Astrocyte (in vitro differentiated cells and primary cell): ENCODE results near the gene HBP1. TPM values are rescaled to one million over a fixed set of nuclear protein-coding genes. Genes with fewer than 3 reads are reported as not detected.

Experiments
- DNase-seq: peaks from one replicate; pipeline ENCODE4 v3.0.0-alpha.2; 2010; ENCODE audit warnings: low read depth
- FAIRE-seq: peaks from 2 replicates; lab custom pipeline; 2011; peaks lifted over from hg19 to GRCh38; lab: Jason Lieb, UNC
- H2AFZ ChIP-seq: 2 replicates; pipeline ENCODE4 v1.6.0; 2012; ENCODE audit warnings: low read depth, low read length, inconsistent platforms
- H3K27ac ChIP-seq: 2 replicates; pipeline ENCODE4 v1.5.1; 2011; ENCODE audit warnings: low read depth, low read length, inconsistent platforms
- H3K27me3 ChIP-seq: 2 replicates; pipeline ENCODE4 v1.6.0; 2011; ENCODE audit warnings: low read length, inconsistent platforms; ENCODE audit not compliant: insufficient read depth
- H3K36me3 ChIP-seq: 2 replicates; pipeline ENCODE4 v1.5.1; 2011; ENCODE audit warnings: low read length, inconsistent platforms; ENCODE audit not compliant: insufficient read depth
- H3K4me1 ChIP-seq: 2 replicates; pipeline ENCODE4 v1.5.1; 2011; ENCODE audit warnings: low read length, inconsistent platforms; ENCODE audit not compliant: insufficient read depth
- H3K4me2 ChIP-seq: 2 replicates; pipeline ENCODE4 v1.6.0; 2012; ENCODE audit warnings: low read length, inconsistent platforms
- H3K4me3 ChIP-seq: 2 replicates; pipeline ENCODE4 v1.5.1; 2011; ENCODE audit warnings: low read depth, mild to moderate bottlenecking, low read length, inconsistent platforms; ENCODE audit not compliant: insufficient read depth
- H3K79me2 ChIP-seq: 2 replicates; pipeline ENCODE4 v1.6.0; 2012; ENCODE audit warnings: mild to moderate bottlenecking, low read length, inconsistent platforms; ENCODE audit not compliant: insufficient read depth
- H3K9ac ChIP-seq: 2 replicates; pipeline ENCODE4 v1.6.0; 2012; ENCODE audit warnings: mild to moderate bottlenecking, low read length, inconsistent platforms
- H3K9me3 ChIP-seq: 2 replicates; pipeline ENCODE4 v1.5.1; 2012; ENCODE audit warnings: low read depth, mild to moderate bottlenecking, low read length, inconsistent platforms; ENCODE audit not compliant: insufficient read depth
- H4K20me1 ChIP-seq: 2 replicates; pipeline ENCODE4 v1.6.0; 2012; ENCODE audit warnings: low read length, inconsistent platforms; ENCODE audit not compliant: insufficient read depth
- H3K27ac Mint-ChIP-seq: one replicate; pipeline ENCODE4 v1.8.0; 2021; ENCODE audit warnings: mild to moderate bottlenecking, mixed read lengths; ENCODE audit not compliant: unreplicated experiment
- H3K27me3 Mint-ChIP-seq: one replicate; pipeline ENCODE4 v1.8.0; 2021; ENCODE audit warnings: low read depth, mixed read lengths; ENCODE audit not compliant: unreplicated experiment
- H3K36me3 Mint-ChIP-seq: one replicate; pipeline ENCODE4 v1.8.0; 2021; ENCODE audit warnings: low read depth, mixed read lengths; ENCODE audit not compliant: unreplicated experiment
- H3K4me1 Mint-ChIP-seq: one replicate; pipeline ENCODE4 v1.8.0; 2021; ENCODE audit warnings: low read depth, mixed read lengths; ENCODE audit not compliant: unreplicated experiment
- H3K4me3 Mint-ChIP-seq: one replicate; pipeline ENCODE4 v1.8.0; 2021; ENCODE audit warnings: mild to moderate bottlenecking, moderate library complexity, mixed read lengths; ENCODE audit not compliant: unreplicated experiment
- H3K9me3 Mint-ChIP-seq: one replicate; pipeline ENCODE4 v1.8.0; 2021; ENCODE audit warnings: mild to moderate bottlenecking, mixed read lengths; ENCODE audit not compliant: unreplicated experiment
- EZH2 ChIP-seq: IDR thresholded peaks from 2 replicates; pipeline ENCODE4 v1.6.1; 2012; ENCODE audit warnings: mild to moderate bottlenecking, low read length, inconsistent platforms; ENCODE audit not compliant: insufficient read depth
- total RNA-seq: library from RNA; stranded (reverse); gene quantifications from 2 replicates; pipeline ENCODE4 v1.2.1, GENCODE V29; 2021
- TF ChIP-seq, protein P1 (sequence below): IDR thresholded peaks from 2 replicates; pipeline ENCODE4 v1.5.1; 2011; ENCODE audit warnings: low read depth, mild to moderate bottlenecking, inconsistent platforms, low read length, moderate library complexity; ENCODE audit not compliant: insufficient read depth

The HBP1 gene
- total RNA-seq, 1 donor from 2014 or later: 46.2 TPM

DNA sequence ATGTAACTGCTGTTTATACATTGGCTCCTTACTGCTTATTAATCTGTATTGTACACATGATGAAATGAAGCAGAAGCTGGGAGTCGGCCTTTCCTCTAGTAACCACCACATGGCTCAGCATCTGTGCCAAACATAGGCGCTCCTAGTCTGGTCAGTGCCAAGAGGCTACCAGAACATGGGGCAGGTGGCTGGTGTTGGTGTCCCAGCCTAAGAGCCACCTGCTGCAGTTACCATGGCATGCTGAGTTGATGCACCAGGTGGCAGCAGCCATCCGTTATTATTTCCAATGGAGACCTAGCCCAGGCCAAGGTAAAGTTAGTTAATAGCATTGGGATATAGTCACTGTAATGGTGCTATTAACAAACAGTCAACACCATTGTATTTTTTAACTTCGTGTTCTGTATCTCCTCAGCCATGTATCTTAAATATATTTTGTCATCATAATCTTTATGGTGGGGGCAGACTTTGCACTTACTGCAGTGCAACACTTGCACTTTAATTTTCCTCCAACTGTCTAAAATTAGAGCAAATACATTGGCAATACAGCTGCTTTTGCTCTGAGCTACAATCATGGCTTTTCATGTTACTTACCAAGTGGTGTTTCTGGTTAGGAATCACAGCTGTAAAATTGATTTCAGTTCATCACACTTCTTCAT is 33.1 kb downstream of the HBP1 start:
- Histone ChIP-seq H3K4me2 (no peak overlapping the region), H4K20me1 (peaks cover 5% of the 10 kb centered on the region), H3K4me3 (no peak overlapping the region), H3K9me3 (no peaks in the 10 kb centered on the region), H3K27me3 (no peaks in the 10 kb centered on the region), H3K36me3 (peaks cover 20% of the 10 kb centered on the region), H3K79me2 (no peaks in the 10 kb centered on the region), H2AFZ (no peak overlapping the region), H3K4me1 (no peaks in the 10 kb centered on the region), H3K27ac (no peak overlapping the region), H3K9ac (no peak overlapping the region)
- Mint-ChIP-seq H3K36me3 (peaks cover 16% of the 10 kb centered on the region), H3K4me3 (no peak overlapping the region), H3K27me3 (no peaks in the 10 kb centered on the region), H3K9me3 (no peaks in the 10 kb centered on the region), H3K27ac (no peak overlapping the region), H3K4me1 (no peaks in the 10 kb centered on the region)
- FAIRE-seq (no peak), DNase-seq (no peak)
- TF ChIP-seq EZH2: no peak
- TF ChIP-seq, protein P1, sequence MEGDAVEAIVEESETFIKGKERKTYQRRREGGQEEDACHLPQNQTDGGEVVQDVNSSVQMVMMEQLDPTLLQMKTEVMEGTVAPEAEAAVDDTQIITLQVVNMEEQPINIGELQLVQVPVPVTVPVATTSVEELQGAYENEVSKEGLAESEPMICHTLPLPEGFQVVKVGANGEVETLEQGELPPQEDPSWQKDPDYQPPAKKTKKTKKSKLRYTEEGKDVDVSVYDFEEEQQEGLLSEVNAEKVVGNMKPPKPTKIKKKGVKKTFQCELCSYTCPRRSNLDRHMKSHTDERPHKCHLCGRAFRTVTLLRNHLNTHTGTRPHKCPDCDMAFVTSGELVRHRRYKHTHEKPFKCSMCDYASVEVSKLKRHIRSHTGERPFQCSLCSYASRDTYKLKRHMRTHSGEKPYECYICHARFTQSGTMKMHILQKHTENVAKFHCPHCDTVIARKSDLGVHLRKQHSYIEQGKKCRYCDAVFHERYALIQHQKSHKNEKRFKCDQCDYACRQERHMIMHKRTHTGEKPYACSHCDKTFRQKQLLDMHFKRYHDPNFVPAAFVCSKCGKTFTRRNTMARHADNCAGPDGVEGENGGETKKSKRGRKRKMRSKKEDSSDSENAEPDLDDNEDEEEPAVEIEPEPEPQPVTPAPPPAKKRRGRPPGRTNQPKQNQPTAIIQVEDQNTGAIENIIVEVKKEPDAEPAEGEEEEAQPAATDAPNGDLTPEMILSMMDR: peak; percentile 57

DNA sequence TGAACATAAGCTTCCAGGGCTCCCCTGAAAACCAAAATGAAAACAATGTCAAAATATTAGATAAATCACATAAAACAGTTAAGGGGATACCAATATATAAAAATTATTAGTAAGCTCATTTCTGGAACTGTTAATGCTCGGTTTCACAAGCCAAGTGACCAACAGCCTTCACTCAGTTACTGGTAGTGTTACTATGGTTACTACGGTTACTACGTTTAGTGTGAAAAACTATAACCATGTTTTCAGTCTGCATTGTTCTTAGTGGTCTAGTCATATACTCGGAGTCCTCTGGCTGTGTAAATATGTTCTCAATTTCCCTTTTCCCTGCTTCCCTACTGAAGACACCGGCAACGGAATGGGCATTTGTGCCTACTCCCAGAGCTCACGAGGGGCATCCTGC is 34.8 kb downstream of the HBP1 start:
- TF ChIP-seq, protein P1: no peak
- TF ChIP-seq EZH2: no peak
- H3K27me3 ChIP-seq: no peaks in the 10 kb centered on the region
- DNase-seq (no peak), FAIRE-seq (no peak)
- peaks cover 14% of the 10 kb centered on the region for H3K36me3 Mint-ChIP-seq
- H3K4me1 ChIP-seq: no peaks in the 10 kb centered on the region
- no peak overlapping the region for H3K27ac Mint-ChIP-seq
- H3K4me3 Mint-ChIP-seq: no peak overlapping the region
- H2AFZ ChIP-seq: no peak overlapping the region
- peaks cover 5% of the 10 kb centered on the region for H4K20me1 ChIP-seq
- H3K79me2 ChIP-seq: no peaks in the 10 kb centered on the region
- no peaks in the 10 kb centered on the region for H3K27me3 Mint-ChIP-seq
- H3K4me1 Mint-ChIP-seq: peaks cover 9% of the 10 kb centered on the region
- no peak overlapping the region for H3K4me2 ChIP-seq
- no peak overlapping the region for H3K4me3 ChIP-seq
- H3K9me3 ChIP-seq: no peaks in the 10 kb centered on the region
- H3K27ac ChIP-seq: no peak overlapping the region
- no peaks in the 10 kb centered on the region for H3K9me3 Mint-ChIP-seq
- no peak overlapping the region for H3K9ac ChIP-seq
- peaks cover 25% of the 10 kb centered on the region for H3K36me3 ChIP-seq

DNA sequence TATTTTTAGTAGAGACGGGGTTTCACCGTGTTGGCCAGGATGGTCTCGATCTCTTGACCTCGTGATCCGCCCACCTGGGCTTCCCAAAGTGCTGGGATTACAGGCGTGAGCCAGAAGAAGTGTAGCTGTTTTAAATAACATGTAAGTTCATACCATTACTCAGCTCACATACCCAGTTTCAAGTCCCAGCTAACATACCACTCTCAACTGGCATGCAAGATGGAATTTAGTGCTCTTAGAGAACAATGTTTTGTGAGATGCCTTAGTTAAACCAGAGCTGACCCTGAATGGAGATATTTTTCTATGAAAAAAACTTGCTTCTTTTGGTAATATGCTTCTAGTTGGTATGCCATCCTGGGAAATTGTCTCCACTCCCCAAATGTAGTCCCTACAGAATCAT is 37.3 kb downstream of the HBP1 start:
- H3K4me3 ChIP-seq: no peak overlapping the region
- H3K27me3 ChIP-seq: no peaks in the 10 kb centered on the region
- DNase-seq (no peak), FAIRE-seq (no peak)
- H3K27me3 Mint-ChIP-seq: no peaks in the 10 kb centered on the region
- TF ChIP-seq, protein P1: no peak
- TF ChIP-seq EZH2: no peak
- no peak overlapping the region for H3K27ac ChIP-seq
- no peaks in the 10 kb centered on the region for H3K9me3 ChIP-seq
- no peaks in the 10 kb centered on the region for H3K9me3 Mint-ChIP-seq
- H3K79me2 ChIP-seq: no peaks in the 10 kb centered on the region
- peaks cover 17% of the 10 kb centered on the region for H3K36me3 ChIP-seq
- H2AFZ ChIP-seq: no peak overlapping the region
- H3K4me1 ChIP-seq: no peaks in the 10 kb centered on the region
- peaks cover 14% of the 10 kb centered on the region for H3K36me3 Mint-ChIP-seq
- no peaks in the 10 kb centered on the region for H4K20me1 ChIP-seq
- no peak overlapping the region for H3K4me2 ChIP-seq
- peaks cover 9% of the 10 kb centered on the region for H3K4me1 Mint-ChIP-seq
- H3K4me3 Mint-ChIP-seq: no peak overlapping the region
- no peak overlapping the region for H3K27ac Mint-ChIP-seq
- H3K9ac ChIP-seq: no peak overlapping the region
